ENCODE results near the gene TMEM212. TPM values are rescaled to one million over a fixed set of nuclear protein-coding genes. Genes with fewer than 3 reads are reported as not detected.

The TMEM212 gene
- total RNA-seq, 2 experiments from 2014 or later = not detected

GRCh38 chr3:171829841-171830517 lies 13.2 kb upstream of the TMEM212 start:
- H3K36me3 Mint-ChIP-seq (ENCODE audit: low read depth) = no peaks in the 10 kb centered on the region
- no peaks in the 10 kb centered on the region for H3K4me1 Mint-ChIP-seq (ENCODE audit: low read depth)
- no peak for DNase-seq
- intact Hi-C loops (cut with micrococcal nuclease) = loop anchor here (2.0 to 5.0 kb wide), 5 partner anchors 58 to 868 kb away; no protein-coding TSS in a partner anchor
- CTCF ChIA-PET = interaction anchor here (0.6 to 1.6 kb wide), 6 partner anchors 9 to 512 kb away, joined by 3 to 4 read pairs (median 3); no protein-coding TSS in a partner anchor
- H3K27ac Mint-ChIP-seq = no peak overlapping the region
- H3K4me3 Mint-ChIP-seq = no peak overlapping the region
- H3K27me3 Mint-ChIP-seq (ENCODE audit: low read depth) = peaks cover 12% of the 10 kb centered on the region
- no peaks in the 10 kb centered on the region for H3K9me3 Mint-ChIP-seq

GRCh38 chr3:171830518-171830875 lies 12.7 kb upstream of the TMEM212 start:
- peaks cover 10% of the 10 kb centered on the region for H3K27me3 Mint-ChIP-seq (ENCODE audit: low read depth)
- H3K36me3 Mint-ChIP-seq (ENCODE audit: low read depth) = no peaks in the 10 kb centered on the region
- no peaks in the 10 kb centered on the region for H3K9me3 Mint-ChIP-seq
- H3K4me3 Mint-ChIP-seq = no peak overlapping the region
- H3K4me1 Mint-ChIP-seq (ENCODE audit: low read depth) = no peaks in the 10 kb centered on the region
- DNase-seq = no peak
- H3K27ac Mint-ChIP-seq = no peak overlapping the region
- CTCF ChIA-PET = interaction anchor here (0.6 to 1.6 kb wide), 4 partner anchors 58 to 327 kb away, joined by 3 to 4 read pairs (median 3); no protein-coding TSS in a partner anchor
- intact Hi-C loops (cut with micrococcal nuclease) = loop anchor here (5.0 kb wide), 4 partner anchors 58 to 868 kb away; no protein-coding TSS in a partner anchor

DNA sequence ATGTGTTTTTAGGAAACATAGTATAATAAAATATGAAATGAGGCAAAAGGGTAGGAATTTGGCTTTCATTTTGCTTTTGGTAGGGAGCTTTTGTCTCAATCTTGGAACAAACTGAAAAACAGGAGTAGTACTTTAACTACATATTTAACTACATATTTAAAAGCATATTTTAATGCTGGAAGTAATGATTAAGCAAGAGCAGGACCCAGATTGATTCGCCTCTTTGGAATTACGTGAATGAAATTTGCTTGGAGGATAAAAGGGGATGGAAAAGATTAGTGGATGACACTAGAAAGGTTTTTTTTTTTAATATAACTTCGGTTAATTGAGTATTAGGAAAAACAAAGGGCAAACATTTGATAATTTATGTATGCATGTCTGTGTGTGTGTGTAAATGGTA lies 11.2 kb upstream of the TMEM212 start:
- no peaks in the 10 kb centered on the region for H3K36me3 Mint-ChIP-seq (ENCODE audit: low read depth)
- no peak overlapping the region for H3K4me3 Mint-ChIP-seq
- H3K4me1 Mint-ChIP-seq (ENCODE audit: low read depth) = no peaks in the 10 kb centered on the region
- peaks cover 6% of the 10 kb centered on the region for H3K27me3 Mint-ChIP-seq (ENCODE audit: low read depth)
- CTCF ChIA-PET = interaction anchor here (0.9 kb wide), 1 partner anchor 10 kb away, joined by 3 read pairs; no protein-coding TSS in a partner anchor
- intact Hi-C loops (cut with micrococcal nuclease) = loop anchor here (5.0 kb wide), 4 partner anchors 60 to 870 kb away; no protein-coding TSS in a partner anchor
- H3K27ac Mint-ChIP-seq = no peak overlapping the region
- no peak for DNase-seq
- no peaks in the 10 kb centered on the region for H3K9me3 Mint-ChIP-seq

GRCh38 chr3:171832989-171833388 lies 10.2 kb upstream of the TMEM212 start:
- intact Hi-C loops (cut with micrococcal nuclease) = loop anchor here (5.0 kb wide), 4 partner anchors 61 to 871 kb away; no protein-coding TSS in a partner anchor
- CTCF ChIA-PET = interaction anchor here (0.6 to 2.2 kb wide), 4 partner anchors 60 to 219 kb away, joined by 3 to 12 read pairs (median 8); no protein-coding TSS in a partner anchor
- Mint-ChIP-seq H3K27ac (no peak overlapping the region), H3K36me3 (ENCODE audit: low read depth) (no peaks in the 10 kb centered on the region), H3K9me3 (no peaks in the 10 kb centered on the region), H3K4me3 (no peak overlapping the region), H3K27me3 (ENCODE audit: low read depth) (peaks cover 2% of the 10 kb centered on the region), H3K4me1 (ENCODE audit: low read depth) (no peaks in the 10 kb centered on the region)
- no peak for DNase-seq

DNA sequence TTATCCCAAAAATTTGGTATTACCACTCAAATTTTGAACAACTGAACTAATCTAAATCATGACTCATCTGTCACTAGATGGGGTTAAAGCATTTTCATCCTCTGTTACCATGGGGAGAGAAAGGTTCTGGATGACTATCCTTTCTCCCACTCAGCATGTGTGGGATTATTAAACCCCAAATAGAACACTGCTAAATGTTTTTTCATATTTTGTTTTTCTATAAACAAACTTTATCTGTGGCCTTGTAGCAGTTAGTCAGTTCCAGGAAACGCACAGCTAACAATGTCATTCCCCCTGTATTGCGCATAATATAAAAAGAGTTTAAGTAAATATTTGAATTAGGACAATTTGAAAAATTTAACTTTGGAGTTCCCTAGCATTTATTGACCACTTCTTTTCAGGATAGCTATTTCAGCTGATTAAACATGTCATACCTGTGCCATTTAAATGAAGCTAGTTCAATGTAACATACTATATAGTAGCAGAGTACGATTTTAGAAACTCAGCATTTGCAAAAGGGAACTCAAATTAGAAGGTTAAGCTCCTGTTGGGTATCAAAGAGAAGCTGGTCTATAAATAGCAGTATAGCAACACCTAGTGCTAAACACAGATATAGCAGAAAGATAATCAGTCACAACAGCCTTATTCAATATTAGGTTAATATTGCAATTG lies 9.2 kb upstream of the TMEM212 start:
- no peak overlapping the region for H3K27ac Mint-ChIP-seq
- no peaks in the 10 kb centered on the region for H3K4me1 Mint-ChIP-seq (ENCODE audit: low read depth)
- CTCF ChIA-PET = interaction anchor here (0.7 to 2.2 kb wide), 7 partner anchors 58 to 220 kb away, joined by 3 to 12 read pairs (median 3); no protein-coding TSS in a partner anchor
- peaks cover 3% of the 10 kb centered on the region for H3K27me3 Mint-ChIP-seq (ENCODE audit: low read depth)
- H3K9me3 Mint-ChIP-seq = no peaks in the 10 kb centered on the region
- H3K36me3 Mint-ChIP-seq (ENCODE audit: low read depth) = no peaks in the 10 kb centered on the region
- no peak for DNase-seq
- intact Hi-C loops (cut with micrococcal nuclease) = loop anchor here (2.0 to 5.0 kb wide), 6 partner anchors 62 to 872 kb away; no protein-coding TSS in a partner anchor
- H3K4me3 Mint-ChIP-seq = no peak overlapping the region

GRCh38 chr3:171834461-171834801 lies 8.7 kb upstream of the TMEM212 start:
- no peak overlapping the region for H3K4me3 Mint-ChIP-seq
- no peak overlapping the region for H3K27ac Mint-ChIP-seq
- no peak for DNase-seq
- no peaks in the 10 kb centered on the region for H3K4me1 Mint-ChIP-seq (ENCODE audit: low read depth)
- peaks cover 3% of the 10 kb centered on the region for H3K27me3 Mint-ChIP-seq (ENCODE audit: low read depth)
- intact Hi-C loops (cut with micrococcal nuclease) = loop anchor here (2.0 to 5.0 kb wide), 6 partner anchors 62 to 872 kb away; no protein-coding TSS in a partner anchor
- no peaks in the 10 kb centered on the region for H3K36me3 Mint-ChIP-seq (ENCODE audit: low read depth)
- CTCF ChIA-PET = interaction anchor here (0.8 to 2.2 kb wide), 5 partner anchors 58 to 221 kb away, joined by 3 to 12 read pairs (median 3); no protein-coding TSS in a partner anchor
- H3K9me3 Mint-ChIP-seq = no peaks in the 10 kb centered on the region

DNA sequence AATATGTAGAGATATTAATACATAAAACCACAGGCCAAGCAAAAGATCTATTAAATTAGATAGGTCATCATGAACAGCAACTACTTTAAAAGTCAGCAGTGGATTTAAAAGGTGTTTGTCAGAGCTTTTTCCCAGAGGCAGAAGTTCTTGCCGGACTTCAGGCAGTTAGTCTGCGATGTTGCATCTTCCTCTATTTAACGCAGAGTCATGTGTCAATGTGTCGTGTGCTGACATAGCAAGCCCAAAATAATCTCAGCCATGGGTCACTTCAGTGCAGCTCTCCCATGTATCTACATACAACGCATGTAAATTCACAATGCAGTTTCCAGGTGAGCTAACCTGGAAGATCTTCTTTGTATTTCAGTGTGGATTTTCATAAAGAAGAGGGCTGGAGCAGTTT lies 8.0 kb upstream of the TMEM212 start:
- H3K27me3 Mint-ChIP-seq (ENCODE audit: low read depth) = peaks cover 3% of the 10 kb centered on the region
- no peak overlapping the region for H3K4me3 Mint-ChIP-seq

DNA sequence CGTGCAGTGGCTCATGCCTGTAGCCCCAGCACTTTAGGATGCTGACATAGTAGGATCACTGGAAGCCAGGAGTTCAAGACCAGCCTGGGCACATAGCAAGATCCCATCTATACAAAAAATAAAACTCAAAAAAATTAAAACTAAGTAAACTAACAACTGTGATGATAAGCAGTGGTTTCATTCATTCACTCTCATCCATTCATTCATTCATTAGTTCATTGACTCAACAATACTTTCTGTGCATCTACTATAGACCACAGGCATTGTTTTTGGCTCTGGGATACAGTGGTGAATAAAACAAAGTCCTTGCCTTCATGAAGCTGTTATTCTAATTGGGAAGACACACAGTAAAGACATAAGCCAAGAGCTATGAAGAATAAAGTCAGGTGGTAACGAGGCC lies 7.5 kb upstream of the TMEM212 start:
- no peak overlapping the region for H3K4me3 Mint-ChIP-seq
- intact Hi-C loops (cut with micrococcal nuclease) = loop anchor here (2.0 kb wide), 2 partner anchors 189 to 505 kb away; no protein-coding TSS in a partner anchor
- DNase-seq = no peak
- no peak overlapping the region for H3K27ac Mint-ChIP-seq
- H3K36me3 Mint-ChIP-seq (ENCODE audit: low read depth) = no peaks in the 10 kb centered on the region
- H3K9me3 Mint-ChIP-seq = no peaks in the 10 kb centered on the region
- no peaks in the 10 kb centered on the region for H3K4me1 Mint-ChIP-seq (ENCODE audit: low read depth)
- H3K27me3 Mint-ChIP-seq (ENCODE audit: low read depth) = peaks cover 5% of the 10 kb centered on the region
- CTCF ChIA-PET = interaction anchor here (0.5 to 1.1 kb wide), 3 partner anchors 22 to 1447 kb away, joined by 3 to 5 read pairs (median 4); no protein-coding TSS in a partner anchor

More for the DNA sequence above, 8.0 kb upstream of the TMEM212 start:
- no peak for DNase-seq
- no peaks in the 10 kb centered on the region for H3K9me3 Mint-ChIP-seq
- no peaks in the 10 kb centered on the region for H3K36me3 Mint-ChIP-seq (ENCODE audit: low read depth)
- H3K4me1 Mint-ChIP-seq (ENCODE audit: low read depth) = no peaks in the 10 kb centered on the region
- H3K27ac Mint-ChIP-seq = no peak overlapping the region
- CTCF ChIA-PET = interaction anchor here (0.8 to 2.2 kb wide), 4 partner anchors 62 to 1446 kb away, joined by 3 to 12 read pairs (median 4); no protein-coding TSS in a partner anchor
- intact Hi-C loops (cut with micrococcal nuclease) = loop anchor here (2.0 kb wide), 2 partner anchors 188 to 506 kb away; no protein-coding TSS in a partner anchor

GRCh38 chr3:171836855-171837254 lies 6.3 kb upstream of the TMEM212 start:
- Mint-ChIP-seq H3K36me3 (ENCODE audit: low read depth) (no peaks in the 10 kb centered on the region), H3K9me3 (no peaks in the 10 kb centered on the region), H3K27me3 (ENCODE audit: low read depth) (peaks cover 8% of the 10 kb centered on the region), H3K27ac (no peak overlapping the region), H3K4me1 (ENCODE audit: low read depth) (no peaks in the 10 kb centered on the region), H3K4me3 (no peak overlapping the region)
- DNase-seq = no peak
- CTCF ChIA-PET = no interaction called here
- intact Hi-C loops (cut with micrococcal nuclease) = no loop called here

DNA sequence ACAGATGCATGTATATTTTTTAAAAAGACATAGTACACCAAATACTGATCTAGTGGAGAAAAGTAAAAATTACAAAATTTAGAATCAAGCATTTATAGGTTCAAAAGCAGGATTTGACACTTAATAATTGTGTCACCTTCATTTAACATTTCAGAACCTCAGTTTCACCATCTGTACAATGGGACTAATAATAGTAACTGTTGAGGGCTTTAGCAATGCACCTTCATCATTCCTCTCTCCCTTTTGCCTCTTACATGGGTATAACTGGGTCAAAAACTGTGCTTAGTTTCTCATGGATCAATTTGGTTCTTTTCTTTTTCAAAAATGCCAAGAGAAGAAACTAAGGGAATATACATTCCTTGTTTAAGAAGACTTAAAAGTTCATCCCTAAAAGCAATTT lies 5.5 kb upstream of the TMEM212 start:
- Mint-ChIP-seq H3K27ac (no peak overlapping the region), H3K27me3 (ENCODE audit: low read depth) (peaks cover 8% of the 10 kb centered on the region), H3K4me1 (ENCODE audit: low read depth) (no peaks in the 10 kb centered on the region), H3K4me3 (no peak overlapping the region), H3K36me3 (ENCODE audit: low read depth) (no peaks in the 10 kb centered on the region), H3K9me3 (no peaks in the 10 kb centered on the region)
- intact Hi-C loops (cut with micrococcal nuclease) = no loop called here
- CTCF ChIA-PET = interaction anchor here (0.6 kb wide), 1 partner anchor 11 kb away, joined by 3 read pairs; no protein-coding TSS in a partner anchor
- DNase-seq = no peak

DNA sequence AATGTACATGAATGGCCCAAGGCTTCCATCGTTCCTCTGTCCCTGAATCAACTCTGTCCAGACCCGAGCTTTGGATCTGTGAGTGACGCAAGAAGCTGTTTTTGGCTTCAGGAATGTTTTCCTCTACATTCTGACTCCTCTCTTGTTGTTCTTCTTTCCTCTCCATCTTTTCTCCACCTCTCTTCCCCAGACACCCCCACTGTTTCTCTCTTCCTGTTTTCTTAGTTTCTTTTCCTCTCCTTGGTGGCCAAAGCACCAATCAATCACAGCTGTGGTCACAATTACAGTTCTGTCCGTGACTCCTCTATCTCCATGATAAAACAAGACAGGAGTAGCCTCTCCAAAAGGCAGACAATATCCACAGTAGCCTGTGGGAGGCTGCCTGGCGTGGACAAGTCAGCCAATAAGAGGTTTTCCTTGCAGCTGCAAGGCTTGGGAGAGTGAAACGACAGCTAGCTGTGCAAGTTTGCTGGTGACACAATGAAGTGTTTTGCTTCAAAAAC lies 4.9 kb upstream of the TMEM212 start:
- H3K4me3 Mint-ChIP-seq = no peak overlapping the region
- H3K9me3 Mint-ChIP-seq = no peaks in the 10 kb centered on the region
- intact Hi-C loops (cut with micrococcal nuclease) = no loop called here
- H3K4me1 Mint-ChIP-seq (ENCODE audit: low read depth) = no peaks in the 10 kb centered on the region
- H3K27me3 Mint-ChIP-seq (ENCODE audit: low read depth) = peaks cover 8% of the 10 kb centered on the region
- no peaks in the 10 kb centered on the region for H3K36me3 Mint-ChIP-seq (ENCODE audit: low read depth)
- no peak overlapping the region for H3K27ac Mint-ChIP-seq
- DNase-seq = no peak
- CTCF ChIA-PET = interaction anchor here (0.6 to 1.0 kb wide), 2 partner anchors 9 to 11 kb away, joined by 3 read pairs; no protein-coding TSS in a partner anchor

DNA sequence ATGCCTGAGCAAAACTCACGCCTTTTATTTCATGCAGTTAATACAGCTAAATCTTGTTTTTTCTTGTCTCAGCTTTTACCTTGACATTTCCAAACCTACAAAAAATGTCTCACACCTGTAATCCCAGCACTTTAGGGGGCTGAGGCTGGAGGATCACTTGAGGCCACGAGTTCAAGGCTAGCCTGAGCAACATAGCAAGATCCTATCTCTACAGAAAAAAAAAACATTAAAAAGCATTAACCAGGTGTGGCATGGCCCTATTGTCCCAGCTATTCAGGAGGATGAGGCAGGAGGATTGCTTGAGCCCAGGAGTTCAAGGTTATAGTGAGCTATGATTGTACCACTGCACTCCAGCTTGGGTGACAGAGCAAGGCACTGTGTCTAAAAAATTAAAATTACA lies 3.9 kb upstream of the TMEM212 start:
- Mint-ChIP-seq H3K4me3 (no peak overlapping the region), H3K27ac (no peak overlapping the region), H3K4me1 (ENCODE audit: low read depth) (no peaks in the 10 kb centered on the region), H3K36me3 (ENCODE audit: low read depth) (no peaks in the 10 kb centered on the region), H3K9me3 (no peaks in the 10 kb centered on the region), H3K27me3 (ENCODE audit: low read depth) (peaks cover 8% of the 10 kb centered on the region)
- intact Hi-C loops (cut with micrococcal nuclease) = no loop called here
- CTCF ChIA-PET = interaction anchor here (1.0 kb wide), 1 partner anchor 10 kb away, joined by 3 read pairs; no protein-coding TSS in a partner anchor
- no peak for DNase-seq

Measured in activated naive CD4-positive, alpha-beta T cell treated with anti-CD3 and anti-CD28 coated beads for 36 hours (primary cell).